NCI-H2081 treated with DMSO at 0.1 percent for 48 hours (cell line): ENCODE measurements around the gene CDKN2B.
"Not testable (repeated sequence)": the region's sequence is repeated elsewhere in the genome, so short reads cannot be mapped to it uniquely, and the experiment has no call there.

Source experiments
- DNase-seq: peaks from one replicate; lab custom pipeline; 2025; lab: John Stamatoyannopoulos, UW

The CDKN2B gene

DNA sequence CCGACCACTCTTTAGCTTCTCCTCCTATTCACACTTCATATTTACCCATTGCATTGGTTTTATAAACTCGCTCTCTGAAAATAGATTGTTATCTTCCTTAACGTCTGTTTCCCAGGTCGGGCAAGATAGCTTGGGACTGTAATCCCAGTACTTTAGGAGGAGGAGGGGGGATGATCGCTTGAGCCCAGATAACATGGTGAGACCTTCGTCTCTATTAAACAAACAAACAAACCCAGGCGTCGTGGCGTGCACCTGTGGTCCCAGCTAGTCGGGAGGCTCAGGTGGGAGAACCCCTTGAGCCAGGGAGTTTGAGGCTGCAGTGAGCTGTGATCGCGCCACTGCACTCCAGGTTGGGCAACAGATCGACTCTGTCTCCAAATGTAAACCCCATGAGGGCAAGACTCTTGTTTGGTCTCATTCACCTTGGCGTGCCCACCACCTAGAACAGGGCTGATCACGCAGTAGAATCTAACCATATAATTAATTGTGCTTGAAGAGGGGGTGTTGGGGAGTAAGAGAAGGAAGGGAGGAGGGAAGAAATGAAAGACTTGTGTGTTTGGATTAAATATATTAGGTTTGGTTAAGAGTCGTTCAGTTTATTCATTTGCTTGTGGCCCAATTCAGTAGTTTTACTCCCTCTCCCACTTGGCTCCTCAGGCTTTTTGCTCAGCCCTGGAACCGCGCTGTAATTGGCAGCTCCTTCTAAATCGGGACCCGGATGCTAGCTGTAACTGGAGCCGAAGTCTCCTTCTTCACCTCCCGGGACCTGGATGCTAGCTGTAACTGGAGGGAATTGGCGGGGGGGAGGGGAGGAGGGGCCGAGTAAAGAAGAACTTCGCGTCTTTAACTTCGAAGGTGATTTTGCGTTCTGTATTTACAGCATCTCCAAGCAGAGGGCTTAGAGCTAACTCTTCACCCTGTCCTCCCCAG lies 39.8 kb downstream of the CDKN2B start:
- DNase-seq = no peak

DNA sequence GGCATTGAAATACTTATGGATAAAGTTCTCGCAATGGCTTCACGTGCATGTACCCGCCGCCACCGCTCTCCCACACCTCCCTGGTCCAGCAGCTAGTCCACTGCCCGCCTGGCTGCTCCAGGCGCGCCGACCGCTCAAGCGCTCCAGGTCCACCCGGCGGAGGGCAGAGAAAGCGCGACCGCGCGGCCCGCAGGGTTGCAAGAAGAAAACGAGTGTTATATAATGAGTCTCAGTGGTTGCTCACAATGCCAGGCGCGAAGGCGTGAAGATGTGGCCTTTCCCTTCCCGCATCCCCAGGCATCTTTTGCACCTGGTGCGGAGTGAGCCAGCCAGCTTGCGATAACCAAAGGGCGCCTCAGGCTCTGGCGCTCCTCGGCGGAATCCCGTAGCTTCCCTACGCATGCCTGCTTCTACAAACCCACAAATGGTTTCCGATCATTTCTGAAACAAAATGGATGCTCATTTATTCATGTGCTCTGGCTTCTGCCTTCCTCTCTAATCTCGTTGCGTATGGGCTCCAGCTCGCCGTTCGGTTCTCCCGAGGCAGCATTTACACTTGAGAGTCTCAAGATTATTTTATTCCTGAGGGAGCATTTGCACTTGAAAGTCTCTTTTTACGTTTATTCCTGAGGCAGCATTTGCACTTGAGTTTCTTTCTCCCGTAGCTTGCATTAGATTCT lies 40.6 kb downstream of the CDKN2B start:
- DNase-seq = no peak

DNA sequence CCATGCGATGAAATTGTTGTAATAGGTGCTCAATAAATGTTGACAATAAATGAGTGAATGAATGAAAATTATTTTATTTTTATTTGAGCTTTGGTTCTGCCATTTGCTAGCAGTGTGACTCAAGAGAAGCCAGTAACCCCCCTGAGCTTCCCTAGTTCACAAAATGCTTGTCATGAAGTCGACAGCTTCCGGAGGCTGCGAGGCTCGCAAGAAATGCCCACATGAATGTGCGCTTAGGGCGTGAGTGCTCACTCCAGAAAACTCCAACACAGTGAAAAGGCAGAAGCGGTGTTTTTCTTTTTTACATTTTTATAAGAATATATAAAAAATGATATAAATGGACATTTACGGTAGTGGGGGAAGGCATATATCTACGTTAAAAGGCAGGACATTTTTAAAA lies 41.4 kb downstream of the CDKN2B start:
- no peak for DNase-seq

DNA sequence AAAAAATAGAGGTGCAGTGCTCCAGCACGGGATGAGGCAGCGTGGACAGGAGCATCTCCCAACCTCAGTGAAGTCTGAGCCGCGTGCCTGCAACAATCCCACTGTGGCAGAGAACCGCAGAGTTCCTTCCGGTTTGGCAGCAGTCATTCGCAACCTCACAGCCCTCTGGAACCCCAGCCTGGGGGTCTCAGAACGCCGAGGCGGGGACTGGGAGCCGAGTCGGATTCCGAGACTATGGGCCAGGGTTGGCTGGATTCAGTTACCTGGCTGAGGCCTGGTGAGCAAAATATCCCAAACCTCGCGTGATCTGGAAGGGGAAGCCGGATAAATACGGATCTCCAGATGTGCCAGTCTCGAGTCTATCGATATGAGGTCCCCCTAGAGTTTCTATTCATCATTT lies 41.9 kb downstream of the CDKN2B start:
- DNase-seq = no peak

DNA sequence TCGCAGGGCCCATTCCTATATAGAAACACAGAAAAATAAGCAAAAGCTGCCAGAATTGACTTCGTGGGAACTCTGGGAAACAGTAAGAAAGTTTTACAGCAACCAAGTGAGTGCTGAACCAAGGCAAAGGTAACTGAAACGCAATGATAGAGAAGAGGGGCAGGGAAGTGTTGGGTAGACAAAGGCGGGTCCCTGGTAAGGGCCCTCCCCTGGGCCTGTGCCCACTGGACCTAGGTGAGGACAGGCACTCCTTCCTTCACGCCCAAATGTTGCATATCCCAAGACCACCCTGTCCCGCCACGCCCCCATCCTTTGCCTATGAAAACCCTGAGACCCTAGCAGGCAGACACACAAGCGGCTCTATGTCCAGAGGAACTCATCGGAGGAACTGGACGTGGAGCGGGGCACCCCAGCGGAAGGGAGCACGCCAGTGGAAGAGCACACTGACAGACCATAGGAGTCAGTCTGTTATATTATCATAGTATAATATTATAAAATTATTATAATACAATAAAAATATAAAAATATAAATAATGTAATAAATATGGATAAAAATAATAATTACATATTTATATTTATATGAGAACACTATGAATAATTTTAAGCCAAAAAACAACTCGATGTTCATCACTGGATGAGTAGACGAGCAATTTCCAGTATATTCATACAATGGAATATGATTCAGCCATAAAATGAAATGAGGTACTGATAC lies 42.8 kb downstream of the CDKN2B start:
- DNase-seq = no peak

DNA sequence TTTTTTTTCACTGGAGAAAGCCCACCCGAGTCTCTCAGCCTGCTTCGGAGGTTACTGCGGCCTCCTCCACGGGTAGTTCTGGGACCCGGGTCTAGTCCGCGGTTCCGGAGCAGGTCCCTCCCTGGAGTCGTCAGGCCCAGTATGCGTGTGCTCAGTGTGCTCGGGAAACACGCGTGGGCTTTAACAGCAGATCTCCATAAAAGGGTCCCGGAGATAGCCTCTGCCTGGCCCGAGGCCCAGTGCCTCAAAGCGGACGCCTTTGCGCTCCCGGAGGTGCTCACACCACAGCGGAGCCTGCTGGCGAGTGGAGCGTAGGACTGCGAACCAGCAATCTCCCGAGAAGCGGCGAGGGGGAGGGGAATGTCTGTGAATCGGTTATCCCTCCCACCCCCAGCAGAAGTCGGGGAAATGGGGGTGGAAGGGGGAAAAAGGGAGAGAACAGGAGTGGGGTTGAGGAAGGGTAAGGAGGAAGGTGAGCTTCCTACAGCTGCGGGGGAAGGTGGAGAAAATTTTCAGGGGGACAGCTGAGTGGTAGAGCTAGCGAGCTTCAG lies 43.6 kb downstream of the CDKN2B start:
- DNase-seq = no peak

DNA sequence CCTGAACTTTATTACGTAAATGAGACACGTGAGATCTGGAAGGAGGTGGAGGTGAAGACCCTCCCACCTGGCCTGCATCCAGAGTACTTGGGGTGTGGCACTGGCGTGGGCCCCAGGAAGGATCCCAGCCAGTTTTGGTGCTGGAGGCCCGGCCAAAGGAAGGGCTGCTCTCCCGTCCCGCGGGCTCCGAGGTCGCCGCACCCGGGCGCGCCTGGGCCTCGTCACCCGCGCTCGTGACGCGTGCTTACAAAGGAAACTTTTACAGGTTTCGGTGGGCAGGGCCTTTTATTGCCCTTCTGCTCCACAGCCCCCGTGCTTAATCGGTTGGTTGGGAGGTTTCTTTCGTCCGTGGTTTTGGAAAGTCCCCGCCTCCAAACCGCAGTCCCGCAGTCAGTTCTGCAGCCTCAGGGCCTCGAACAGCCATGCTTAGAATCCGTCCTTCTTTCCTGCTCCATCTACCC lies 44.1 kb downstream of the CDKN2B start:
- DNase-seq = no peak

DNA sequence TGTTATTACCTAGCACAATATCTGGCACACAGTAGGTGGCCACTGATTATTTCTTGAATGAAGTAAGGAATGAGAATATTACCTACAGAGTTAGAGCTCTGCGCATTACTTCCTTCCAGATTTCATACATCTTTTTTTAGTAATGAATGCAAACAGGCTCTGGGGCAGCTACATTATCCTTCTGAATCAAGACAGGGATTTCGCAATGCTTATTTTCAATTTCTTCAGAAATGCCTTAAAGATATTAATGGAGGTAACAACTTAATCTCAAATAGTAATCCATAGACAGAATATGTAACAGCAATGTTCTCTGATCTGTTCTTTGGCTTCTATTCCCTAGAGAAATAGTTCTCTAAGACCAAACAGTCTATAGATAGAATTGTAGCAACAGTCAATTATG lies 47.5 kb downstream of the CDKN2B start:
- DNase-seq = no peak

DNA sequence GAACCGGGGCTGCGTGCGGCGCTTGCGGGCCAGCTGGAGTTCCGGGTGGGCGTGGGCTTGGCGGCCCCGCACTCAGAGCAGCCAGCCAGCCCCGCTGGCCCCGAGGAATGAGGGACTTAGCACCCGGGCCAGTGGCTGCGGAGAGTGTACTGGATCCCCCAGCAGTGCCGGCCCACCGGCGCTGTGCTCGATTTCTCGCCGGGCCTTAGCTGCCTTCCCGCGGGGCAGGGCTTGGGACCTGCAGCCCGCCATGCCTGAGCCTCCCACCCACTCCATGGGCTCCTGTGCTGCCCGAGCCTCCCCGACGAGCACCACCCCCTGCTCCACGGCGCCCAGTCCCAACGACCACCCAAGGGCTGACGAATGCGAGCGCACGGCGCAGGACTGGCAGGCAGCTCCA lies 49.8 kb downstream of the CDKN2B start:
- DNase-seq = not testable (repeated sequence)

DNA sequence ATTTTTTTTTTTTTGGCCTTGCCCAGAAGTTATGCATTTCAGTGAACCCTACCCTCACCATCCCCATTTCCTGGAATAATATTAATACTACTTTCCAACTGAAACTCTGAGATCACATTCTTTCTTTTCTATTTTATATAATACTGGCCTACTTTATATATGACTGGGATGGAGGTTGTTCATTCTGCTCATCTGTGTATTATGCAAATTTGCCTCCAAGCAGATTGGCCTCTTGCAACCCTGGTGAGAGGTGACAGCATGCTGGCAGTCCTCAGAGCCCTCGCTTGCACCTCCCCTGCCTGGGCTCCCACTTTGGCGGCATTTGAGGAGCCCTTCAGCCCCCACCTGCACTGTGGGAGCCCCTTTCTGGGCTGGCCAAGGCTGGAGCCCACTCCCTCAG lies 50.3 kb downstream of the CDKN2B start:
- no peak for DNase-seq
